Measurements from ENCODE around the gene ELP1.

ELP1 gene

DNA sequence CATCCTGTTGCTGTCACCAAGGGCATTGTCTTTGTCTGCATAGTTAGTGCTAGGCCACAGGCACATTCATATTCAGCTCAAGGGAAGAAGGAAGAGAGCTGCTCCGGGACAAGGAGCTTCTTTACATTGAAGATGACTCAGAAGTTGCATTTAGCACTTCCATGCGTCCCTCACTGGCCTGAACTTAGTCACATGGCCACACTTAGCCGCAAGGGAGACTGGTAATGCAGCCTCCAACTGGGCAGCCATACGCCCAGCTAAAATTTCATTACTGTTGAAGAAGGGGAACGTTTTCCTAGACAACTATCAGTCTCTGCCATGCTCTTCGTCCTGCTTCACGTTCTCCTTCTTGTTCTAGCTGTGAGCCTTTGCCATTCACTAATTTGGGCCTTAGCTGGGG, 98.1 kb downstream of the ELP1 start:
- Histone ChIP-seq H3K4me1 (ENCODE audit: control insufficient read depth, insufficient read depth, low read length) (no peaks in the 10 kb centered on the region), H3K9me3 (ENCODE audit: control insufficient read depth, insufficient read depth, low read depth, low read length) (no peaks in the 10 kb centered on the region), H3K36me3 (ENCODE audit: control insufficient read depth in 2 of 2, insufficient read depth in 1 of 2, low read length in 2 of 2) (no peaks in the 10 kb centered on the region), H3K4me3 (ENCODE audit: low read depth, low read length) (no peak overlapping the region), H3K27ac (ENCODE audit: extremely low read depth, low read depth, low read length) (no peak overlapping the region)
- TF ChIP-seq OVOL3 (tag by site-specific recombination; IDR thresholded peaks at IDR 0.05) (no peak), ZNF610 (tag by site-specific recombination; IDR thresholded peaks at IDR 0.05; ENCODE audit: borderline replicate concordance) (no peak), ZSCAN30 (tag by site-specific recombination; IDR thresholded peaks at IDR 0.05) (no peak), ZNF404 (tag by site-specific recombination; IDR thresholded peaks at IDR 0.05) (no peak)
- TF ChIP-seq, protein P1, sequence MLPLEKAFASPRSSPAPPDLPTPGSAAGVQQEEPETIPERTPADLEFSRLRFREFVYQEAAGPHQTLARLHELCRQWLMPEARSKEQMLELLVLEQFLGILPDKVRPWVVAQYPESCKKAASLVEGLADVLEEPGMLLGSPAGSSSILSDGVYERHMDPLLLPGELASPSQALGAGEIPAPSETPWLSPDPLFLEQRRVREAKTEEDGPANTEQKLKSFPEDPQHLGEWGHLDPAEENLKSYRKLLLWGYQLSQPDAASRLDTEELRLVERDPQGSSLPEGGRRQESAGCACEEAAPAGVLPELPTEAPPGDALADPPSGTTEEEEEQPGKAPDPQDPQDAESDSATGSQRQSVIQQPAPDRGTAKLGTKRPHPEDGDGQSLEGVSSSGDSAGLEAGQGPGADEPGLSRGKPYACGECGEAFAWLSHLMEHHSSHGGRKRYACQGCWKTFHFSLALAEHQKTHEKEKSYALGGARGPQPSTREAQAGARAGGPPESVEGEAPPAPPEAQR (tag by site-specific recombination; IDR thresholded peaks at IDR 0.05), result no peak
- POLR2A ChIA-PET, result no interaction called here
- CTCF ChIA-PET, result interaction anchor here (1.4 to 1.7 kb wide), 2 partner anchors 74 to 1413 kb away, joined by 3 to 7 read pairs; no protein-coding TSS in a partner anchor

DNA sequence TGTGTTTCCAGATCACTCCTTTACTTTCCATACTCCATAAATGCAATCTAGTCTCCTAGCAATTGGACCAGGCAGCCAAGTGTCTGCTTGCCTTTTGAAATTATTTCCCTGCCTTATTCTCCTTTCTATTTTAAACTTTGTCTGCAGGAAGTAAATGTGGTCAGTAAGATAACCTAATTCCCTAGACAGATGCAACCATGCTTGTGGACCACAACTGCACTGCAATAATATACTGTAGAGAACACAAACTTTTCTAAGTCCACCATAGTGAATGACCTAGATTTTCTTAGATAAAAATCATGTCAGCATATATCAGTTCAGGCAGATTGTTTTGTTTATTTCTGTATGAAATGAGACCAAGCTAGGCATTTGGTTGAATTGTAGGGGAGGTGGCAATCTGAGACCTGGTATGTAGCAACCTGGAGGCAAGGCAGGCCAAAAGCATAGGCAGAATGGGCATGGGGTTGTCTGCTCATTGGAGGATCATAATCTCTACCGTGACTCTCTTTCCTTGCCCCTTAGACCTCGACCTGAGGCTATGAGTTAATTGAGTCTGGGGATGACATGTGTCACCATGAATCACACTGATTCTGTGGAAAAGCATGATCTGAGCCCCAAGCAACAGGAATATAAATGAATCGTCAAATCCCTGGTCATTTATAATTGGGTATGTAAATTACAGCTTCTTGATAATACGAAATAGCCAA, 98.8 kb downstream of the ELP1 start:
- H3K36me3 ChIP-seq (ENCODE audit: control insufficient read depth in 2 of 2, insufficient read depth in 1 of 2, low read length in 2 of 2), result no peaks in the 10 kb centered on the region
- no peak overlapping the region for H3K4me3 ChIP-seq (ENCODE audit: low read depth, low read length)
- ChIA-PET CTCF (interaction anchor here (1.4 kb wide), 1 partner anchor 73 kb away, joined by 3 read pairs; no protein-coding TSS in a partner anchor), POLR2A (no interaction called here)
- no peak overlapping the region for H3K27ac ChIP-seq (ENCODE audit: extremely low read depth, low read depth, low read length)
- TF ChIP-seq GLI2 (tag by site-specific recombination; IDR thresholded peaks at IDR 0.05; ENCODE audit: borderline replicate concordance, low read depth), result no peak
- TF ChIP-seq, protein P2, sequence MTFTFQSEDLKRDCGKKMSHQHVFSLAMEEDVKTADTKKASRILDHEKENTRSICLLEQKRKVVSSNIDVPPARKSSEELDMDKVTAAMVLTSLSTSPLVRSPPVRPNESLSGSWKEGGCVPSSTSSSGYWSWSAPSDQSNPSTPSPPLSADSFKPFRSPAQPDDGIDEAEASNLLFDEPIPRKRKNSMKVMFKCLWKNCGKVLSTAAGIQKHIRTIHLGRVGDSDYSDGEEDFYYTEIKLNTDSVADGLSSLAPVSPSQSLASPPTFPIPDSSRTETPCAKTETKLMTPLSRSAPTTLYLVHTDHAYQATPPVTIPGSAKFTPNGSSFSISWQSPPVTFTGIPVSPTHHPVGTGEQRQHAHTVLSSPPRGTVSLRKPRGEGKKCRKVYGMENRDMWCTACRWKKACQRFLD (tag by site-specific recombination; IDR thresholded peaks at IDR 0.05), result no peak
- H3K4me1 ChIP-seq (ENCODE audit: control insufficient read depth, insufficient read depth, low read length), result no peaks in the 10 kb centered on the region
- H3K9me3 ChIP-seq (ENCODE audit: control insufficient read depth, insufficient read depth, low read depth, low read length), result no peaks in the 10 kb centered on the region

DNA sequence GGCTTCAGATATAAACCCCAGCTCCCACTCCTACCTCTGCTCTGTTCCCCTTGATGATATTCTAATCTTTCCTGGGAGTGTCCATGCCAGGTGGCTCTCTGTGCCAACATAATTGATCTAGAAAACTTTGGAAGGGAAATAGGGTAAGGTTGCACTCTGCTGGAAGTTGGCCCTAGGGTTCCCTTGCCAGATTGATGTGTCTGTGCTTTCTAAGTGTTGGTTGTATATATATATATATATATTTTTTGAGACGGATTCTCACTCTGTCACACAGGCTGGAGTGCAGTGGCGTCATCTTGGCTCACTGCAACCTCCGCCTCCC, 101.8 kb downstream of the ELP1 start:
- CTCF ChIA-PET, result no interaction called here
- POLR2A ChIA-PET, result no interaction called here
- TF ChIP-seq, protein P3, sequence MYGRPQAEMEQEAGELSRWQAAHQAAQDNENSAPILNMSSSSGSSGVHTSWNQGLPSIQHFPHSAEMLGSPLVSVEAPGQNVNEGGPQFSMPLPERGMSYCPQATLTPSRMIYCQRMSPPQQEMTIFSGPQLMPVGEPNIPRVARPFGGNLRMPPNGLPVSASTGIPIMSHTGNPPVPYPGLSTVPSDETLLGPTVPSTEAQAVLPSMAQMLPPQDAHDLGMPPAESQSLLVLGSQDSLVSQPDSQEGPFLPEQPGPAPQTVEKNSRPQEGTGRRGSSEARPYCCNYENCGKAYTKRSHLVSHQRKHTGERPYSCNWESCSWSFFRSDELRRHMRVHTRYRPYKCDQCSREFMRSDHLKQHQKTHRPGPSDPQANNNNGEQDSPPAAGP (tag by site-specific recombination; IDR thresholded peaks at IDR 0.05), result no peak
- TF ChIP-seq, protein P4, sequence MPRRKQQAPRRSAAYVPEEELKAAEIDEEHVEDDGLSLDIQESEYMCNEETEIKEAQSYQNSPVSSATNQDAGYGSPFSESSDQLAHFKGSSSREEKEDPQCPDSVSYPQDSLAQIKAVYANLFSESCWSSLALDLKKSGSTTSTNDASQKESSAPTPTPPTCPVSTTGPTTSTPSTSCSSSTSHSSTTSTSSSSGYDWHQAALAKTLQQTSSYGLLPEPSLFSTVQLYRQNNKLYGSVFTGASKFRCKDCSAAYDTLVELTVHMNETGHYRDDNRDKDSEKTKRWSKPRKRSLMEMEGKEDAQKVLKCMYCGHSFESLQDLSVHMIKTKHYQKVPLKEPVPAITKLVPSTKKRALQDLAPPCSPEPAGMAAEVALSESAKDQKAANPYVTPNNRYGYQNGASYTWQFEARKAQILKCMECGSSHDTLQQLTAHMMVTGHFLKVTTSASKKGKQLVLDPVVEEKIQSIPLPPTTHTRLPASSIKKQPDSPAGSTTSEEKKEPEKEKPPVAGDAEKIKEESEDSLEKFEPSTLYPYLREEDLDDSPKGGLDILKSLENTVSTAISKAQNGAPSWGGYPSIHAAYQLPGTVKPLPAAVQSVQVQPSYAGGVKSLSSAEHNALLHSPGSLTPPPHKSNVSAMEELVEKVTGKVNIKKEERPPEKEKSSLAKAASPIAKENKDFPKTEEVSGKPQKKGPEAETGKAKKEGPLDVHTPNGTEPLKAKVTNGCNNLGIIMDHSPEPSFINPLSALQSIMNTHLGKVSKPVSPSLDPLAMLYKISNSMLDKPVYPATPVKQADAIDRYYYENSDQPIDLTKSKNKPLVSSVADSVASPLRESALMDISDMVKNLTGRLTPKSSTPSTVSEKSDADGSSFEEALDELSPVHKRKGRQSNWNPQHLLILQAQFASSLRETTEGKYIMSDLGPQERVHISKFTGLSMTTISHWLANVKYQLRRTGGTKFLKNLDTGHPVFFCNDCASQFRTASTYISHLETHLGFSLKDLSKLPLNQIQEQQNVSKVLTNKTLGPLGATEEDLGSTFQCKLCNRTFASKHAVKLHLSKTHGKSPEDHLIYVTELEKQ (tag by site-specific recombination; IDR thresholded peaks at IDR 0.05; ENCODE audit: borderline replicate concordance), result no peak
- TF ChIP-seq ZNF529 (tag by site-specific recombination; IDR thresholded peaks at IDR 0.05; ENCODE audit: insufficient replicate concordance) (no peak), ZNF610 (tag by site-specific recombination; IDR thresholded peaks at IDR 0.05; ENCODE audit: borderline replicate concordance) (no peak), ZNF561 (tag by site-specific recombination; IDR thresholded peaks at IDR 0.05; ENCODE audit: borderline replicate concordance) (no peak)
- TF ChIP-seq, protein P5, sequence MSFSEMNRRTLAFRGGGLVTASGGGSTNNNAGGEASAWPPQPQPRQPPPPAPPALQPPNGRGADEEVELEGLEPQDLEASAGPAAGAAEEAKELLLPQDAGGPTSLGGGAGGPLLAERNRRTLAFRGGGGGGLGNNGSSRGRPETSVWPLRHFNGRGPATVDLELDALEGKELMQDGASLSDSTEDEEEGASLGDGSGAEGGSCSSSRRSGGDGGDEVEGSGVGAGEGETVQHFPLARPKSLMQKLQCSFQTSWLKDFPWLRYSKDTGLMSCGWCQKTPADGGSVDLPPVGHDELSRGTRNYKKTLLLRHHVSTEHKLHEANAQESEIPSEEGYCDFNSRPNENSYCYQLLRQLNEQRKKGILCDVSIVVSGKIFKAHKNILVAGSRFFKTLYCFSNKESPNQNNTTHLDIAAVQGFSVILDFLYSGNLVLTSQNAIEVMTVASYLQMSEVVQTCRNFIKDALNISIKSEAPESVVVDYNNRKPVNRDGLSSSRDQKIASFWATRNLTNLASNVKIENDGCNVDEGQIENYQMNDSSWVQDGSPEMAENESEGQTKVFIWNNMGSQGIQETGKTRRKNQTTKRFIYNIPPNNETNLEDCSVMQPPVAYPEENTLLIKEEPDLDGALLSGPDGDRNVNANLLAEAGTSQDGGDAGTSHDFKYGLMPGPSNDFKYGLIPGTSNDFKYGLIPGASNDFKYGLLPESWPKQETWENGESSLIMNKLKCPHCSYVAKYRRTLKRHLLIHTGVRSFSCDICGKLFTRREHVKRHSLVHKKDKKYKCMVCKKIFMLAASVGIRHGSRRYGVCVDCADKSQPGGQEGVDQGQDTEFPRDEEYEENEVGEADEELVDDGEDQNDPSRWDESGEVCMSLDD (tag by site-specific recombination; IDR thresholded peaks at IDR 0.05), result no peak
- TF ChIP-seq, protein P6, sequence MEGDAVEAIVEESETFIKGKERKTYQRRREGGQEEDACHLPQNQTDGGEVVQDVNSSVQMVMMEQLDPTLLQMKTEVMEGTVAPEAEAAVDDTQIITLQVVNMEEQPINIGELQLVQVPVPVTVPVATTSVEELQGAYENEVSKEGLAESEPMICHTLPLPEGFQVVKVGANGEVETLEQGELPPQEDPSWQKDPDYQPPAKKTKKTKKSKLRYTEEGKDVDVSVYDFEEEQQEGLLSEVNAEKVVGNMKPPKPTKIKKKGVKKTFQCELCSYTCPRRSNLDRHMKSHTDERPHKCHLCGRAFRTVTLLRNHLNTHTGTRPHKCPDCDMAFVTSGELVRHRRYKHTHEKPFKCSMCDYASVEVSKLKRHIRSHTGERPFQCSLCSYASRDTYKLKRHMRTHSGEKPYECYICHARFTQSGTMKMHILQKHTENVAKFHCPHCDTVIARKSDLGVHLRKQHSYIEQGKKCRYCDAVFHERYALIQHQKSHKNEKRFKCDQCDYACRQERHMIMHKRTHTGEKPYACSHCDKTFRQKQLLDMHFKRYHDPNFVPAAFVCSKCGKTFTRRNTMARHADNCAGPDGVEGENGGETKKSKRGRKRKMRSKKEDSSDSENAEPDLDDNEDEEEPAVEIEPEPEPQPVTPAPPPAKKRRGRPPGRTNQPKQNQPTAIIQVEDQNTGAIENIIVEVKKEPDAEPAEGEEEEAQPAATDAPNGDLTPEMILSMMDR (tag by site-specific recombination; IDR thresholded peaks at IDR 0.05), result no peak
- no peaks in the 10 kb centered on the region for H3K36me3 ChIP-seq (ENCODE audit: control insufficient read depth in 2 of 2, insufficient read depth in 1 of 2, low read length in 2 of 2)
- H3K27ac ChIP-seq (ENCODE audit: extremely low read depth, low read depth, low read length), result no peak overlapping the region
- no peak overlapping the region for H3K4me3 ChIP-seq (ENCODE audit: low read depth, low read length)
- no peaks in the 10 kb centered on the region for H3K4me1 ChIP-seq (ENCODE audit: control insufficient read depth, insufficient read depth, low read length)
- H3K9me3 ChIP-seq (ENCODE audit: control insufficient read depth, insufficient read depth, low read depth, low read length), result no peaks in the 10 kb centered on the region

All from HEK293 (cell line).